AG09319 (cell line): Measurements from ENCODE around the gene MICALL2.

ENCODE experiments used
- DNase-seq: peaks from one replicate; pipeline ENCODE4 v3.0.0-alpha.2; 2010; ENCODE audit warnings: low read depth; ENCODE audit errors: extremely low read depth
- TF ChIP-seq, protein P1 (sequence below): IDR thresholded peaks from 2 replicates; pipeline ENCODE4 v1.5.1; 2011; ENCODE audit warnings: low read depth, mild to moderate bottlenecking, inconsistent platforms, low read length, moderate library complexity

The MICALL2 gene

DNA sequence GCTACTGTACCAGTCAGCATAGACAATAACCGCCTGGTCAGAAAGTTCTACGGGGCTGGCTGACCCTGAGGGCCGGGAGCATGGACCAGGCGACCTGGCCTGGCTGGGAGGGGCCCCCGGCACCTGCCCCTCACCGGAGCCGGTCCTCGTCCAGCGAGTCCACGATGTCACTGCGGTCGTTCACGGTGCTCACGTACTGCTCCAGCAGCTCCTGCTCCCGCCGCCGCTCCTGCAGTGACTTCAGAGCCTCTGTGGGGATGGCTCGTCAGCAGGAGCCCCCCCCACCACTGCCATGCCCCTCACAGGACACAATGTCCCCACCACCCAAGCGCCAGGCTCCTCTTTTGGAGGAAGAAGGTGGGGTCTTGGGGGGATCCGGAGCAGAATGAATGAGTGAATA lies 22.7 kb downstream of the MICALL2 start:
- TF ChIP-seq, protein P1, sequence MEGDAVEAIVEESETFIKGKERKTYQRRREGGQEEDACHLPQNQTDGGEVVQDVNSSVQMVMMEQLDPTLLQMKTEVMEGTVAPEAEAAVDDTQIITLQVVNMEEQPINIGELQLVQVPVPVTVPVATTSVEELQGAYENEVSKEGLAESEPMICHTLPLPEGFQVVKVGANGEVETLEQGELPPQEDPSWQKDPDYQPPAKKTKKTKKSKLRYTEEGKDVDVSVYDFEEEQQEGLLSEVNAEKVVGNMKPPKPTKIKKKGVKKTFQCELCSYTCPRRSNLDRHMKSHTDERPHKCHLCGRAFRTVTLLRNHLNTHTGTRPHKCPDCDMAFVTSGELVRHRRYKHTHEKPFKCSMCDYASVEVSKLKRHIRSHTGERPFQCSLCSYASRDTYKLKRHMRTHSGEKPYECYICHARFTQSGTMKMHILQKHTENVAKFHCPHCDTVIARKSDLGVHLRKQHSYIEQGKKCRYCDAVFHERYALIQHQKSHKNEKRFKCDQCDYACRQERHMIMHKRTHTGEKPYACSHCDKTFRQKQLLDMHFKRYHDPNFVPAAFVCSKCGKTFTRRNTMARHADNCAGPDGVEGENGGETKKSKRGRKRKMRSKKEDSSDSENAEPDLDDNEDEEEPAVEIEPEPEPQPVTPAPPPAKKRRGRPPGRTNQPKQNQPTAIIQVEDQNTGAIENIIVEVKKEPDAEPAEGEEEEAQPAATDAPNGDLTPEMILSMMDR = no peak
- DNase-seq = no peak

DNA sequence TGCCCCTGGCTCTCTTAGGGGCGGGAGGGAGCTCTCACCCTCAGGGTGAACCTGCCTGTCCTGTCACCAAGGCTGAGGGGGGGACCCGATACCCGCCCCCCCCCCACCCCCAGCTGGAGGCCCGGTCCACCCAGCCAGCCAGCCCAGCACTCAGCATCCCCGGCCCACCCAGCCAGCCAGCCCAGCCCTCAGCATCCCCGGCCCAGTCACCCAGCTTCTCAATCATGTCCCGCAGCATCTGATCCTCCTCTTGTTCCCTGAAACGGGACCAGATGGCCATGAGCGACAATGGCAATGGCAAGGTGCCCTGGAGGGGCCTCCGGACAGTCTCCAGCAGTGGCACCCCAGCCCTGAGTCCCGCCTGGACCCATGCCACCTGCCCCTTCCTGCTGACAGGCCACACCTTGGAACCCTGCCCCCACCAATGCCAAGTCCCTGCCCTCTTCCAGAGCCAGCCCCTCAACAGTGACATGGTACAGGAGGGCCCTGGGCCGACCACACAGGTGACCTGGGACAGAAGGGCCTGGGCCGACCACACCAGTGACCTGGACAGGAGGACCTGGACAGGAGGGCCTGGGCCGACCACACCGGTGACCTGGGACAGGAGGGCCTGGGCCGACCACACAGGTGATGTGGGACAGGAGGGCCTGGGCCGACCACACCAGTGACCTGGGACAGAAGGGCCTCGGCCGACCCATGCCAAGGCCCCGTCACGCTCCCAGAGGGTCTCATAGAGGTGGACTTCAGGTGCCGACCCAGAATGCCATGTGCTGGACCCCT lies 24.2 kb downstream of the MICALL2 start:
- TF ChIP-seq, protein P1 = no peak
- no peak for DNase-seq

DNA sequence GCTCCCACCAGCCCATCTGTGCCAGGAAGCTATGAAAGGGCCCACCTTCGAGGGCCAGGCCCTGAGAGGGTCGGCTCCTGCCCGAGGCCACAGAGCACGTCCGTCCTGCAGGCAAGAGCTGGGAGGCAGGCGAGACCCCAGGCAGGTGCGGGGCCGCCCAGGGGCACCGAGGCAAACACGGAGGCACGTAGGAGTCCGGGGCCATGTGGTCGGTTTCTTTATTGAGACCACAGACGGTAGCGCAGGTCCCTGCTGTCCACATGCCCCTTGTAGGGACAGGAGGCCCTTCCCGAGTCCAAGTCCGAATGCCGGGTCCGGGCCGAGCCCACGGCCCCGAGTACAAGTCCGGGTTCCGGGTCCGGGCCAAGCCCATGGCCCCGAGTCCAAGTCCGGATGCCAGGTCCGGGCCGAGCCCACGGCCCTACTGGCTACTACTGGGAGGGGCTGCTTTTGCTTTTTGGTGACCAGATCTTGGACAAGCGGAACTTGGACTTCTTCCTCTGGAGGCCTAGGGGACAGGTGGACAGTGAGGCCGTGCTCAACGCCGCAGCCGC lies 25.0 kb downstream of the MICALL2 start:
- TF ChIP-seq, protein P1 = no peak
- DNase-seq = no peak

DNA sequence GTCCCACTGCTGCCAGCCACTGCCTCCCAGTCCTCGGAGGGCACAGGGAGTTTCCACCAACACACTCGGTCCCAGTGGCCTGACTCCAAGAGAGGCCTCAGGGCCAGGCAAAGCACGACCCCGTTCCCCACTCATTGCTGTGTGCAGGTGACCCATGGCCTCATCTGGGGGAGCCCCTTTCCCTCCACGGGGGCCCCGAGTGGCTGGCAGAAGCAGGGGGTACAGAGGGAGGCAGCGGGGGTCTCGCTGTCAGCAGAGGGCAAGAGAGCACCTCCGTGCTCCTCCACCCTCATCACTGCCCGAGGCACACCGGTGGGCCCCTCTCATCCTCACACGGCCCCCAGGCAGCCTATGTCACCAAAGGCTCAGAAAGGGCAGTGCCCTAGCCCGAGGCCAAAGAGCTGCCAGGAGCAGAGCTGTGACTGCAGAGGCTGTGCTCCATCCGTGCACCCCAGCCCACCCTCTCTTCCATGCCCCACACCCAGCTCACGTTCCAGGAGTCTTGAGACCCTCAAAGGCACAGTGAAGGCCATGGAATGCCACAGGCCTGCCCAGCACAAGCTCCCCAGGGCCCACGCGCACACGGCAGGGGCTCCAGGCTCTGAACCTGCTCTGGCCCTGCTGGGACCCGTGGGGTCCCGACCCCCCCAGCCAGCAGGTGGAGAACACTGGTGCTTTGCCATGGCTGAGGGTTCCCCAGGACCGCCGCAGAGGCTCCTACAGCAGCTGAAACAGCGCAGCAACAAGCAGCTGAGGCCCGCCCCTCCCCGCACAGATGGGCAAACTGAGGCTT lies 25.9 kb downstream of the MICALL2 start:
- no peak for DNase-seq
- TF ChIP-seq, protein P1 = no peak

DNA sequence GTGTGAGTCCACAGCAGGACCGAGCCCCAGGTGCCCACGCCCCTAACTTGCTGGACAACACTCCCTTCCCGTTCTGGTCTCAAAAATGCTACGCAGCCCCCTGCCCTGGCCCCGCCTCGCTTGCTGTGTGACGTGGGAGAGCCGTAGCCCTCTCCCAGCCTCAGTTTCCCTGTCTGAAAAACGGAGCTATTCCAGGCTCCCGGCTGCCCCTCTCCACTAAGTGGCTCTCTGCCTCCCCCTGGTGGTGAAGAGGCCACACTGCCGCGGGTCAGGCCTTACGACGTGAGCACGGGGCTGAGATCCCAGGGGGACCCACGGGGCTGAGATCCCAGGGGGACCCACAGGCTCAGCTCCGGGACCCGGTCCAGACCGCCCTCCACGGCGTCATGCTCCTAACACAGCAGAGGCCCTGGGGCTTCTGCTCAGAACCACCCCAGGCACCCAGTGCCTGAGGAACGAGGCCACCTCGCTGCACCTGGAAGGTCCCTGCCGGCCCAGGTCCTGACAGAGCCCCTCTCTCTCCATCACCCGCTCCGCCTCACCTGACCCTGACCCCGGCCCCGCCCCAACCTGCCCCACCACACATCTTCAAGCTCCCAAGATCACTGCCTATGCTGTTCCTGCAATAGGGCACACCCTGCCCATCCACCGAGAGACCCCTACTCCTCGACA lies 26.7 kb downstream of the MICALL2 start:
- TF ChIP-seq, protein P1 = peak; percentile 97
- DNase-seq = no peak

DNA sequence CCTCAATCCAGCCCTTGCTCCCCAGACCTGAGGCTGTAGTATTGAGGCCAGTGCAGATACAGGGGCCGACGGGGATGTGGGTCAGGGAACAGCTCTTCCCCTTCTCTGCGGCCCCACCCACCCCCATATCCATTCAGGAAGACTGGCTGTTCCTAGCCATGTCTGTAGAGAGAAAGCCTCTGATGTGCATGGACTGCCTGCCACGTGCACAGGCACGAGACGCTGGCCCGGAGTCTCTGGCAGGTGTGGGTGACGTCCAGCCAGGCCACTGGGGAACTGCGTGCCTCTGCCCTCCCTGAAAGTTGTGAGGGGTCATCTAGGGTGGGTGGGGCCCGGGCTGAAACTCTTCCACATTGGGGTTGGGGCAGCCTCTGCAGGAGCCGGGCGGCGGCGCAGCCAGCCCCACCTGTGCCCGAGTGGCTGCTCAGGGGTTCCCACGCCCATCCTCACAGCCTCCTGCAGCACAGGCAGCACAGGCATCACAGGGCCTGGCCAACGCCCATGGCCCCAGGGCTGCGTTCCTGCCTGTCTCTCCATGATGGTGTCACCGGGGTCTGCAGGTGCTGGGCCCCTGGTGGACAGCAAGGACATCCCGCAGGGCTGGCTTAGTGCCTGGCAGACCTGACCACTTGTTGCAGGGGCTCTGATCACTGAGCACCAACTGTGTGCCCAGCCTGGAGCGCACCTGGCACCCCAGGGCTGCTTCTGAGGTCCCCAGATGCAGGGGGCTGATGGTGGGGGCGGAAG lies 27.5 kb downstream of the MICALL2 start:
- no peak for DNase-seq
- TF ChIP-seq, protein P1 = no peak
